A549 (cell line): Measurements from ENCODE around the gene TSPAN4.

Experiments
- CEBPB ChIP-seq, 2 experiments: fragments of >200 bp in 1 of 2; sonication (Bioruptor Twin) in 1 of 2; formaldehyde crosslinking in 1 of 2; IDR thresholded peaks; 2 replicates each; pipeline ENCODE4 v1.6.1; 2012 to 2016
- EP300 ChIP-seq, 2 experiments: fragments of >200 bp; sonication (Bioruptor Twin); formaldehyde crosslinking; IDR thresholded peaks; 2 replicates in 1 of 2; 3 replicates in 1 of 2; pipeline ENCODE4 v1.6.1; 2016 to 2017
- MAFK ChIP-seq: fragments of 450-650 bp; IDR thresholded peaks from 2 replicates; pipeline ENCODE4 v1.6.1; 2014; ENCODE audit not compliant: partially characterized antibody
- MAZ ChIP-seq: fragments of 150-350 bp; IDR thresholded peaks from 2 replicates; pipeline ENCODE4 v1.6.1; 2014; ENCODE audit warnings: antibody characterized with exemption, low read depth, low read length, borderline replicate concordance
- POLR2A ChIP-seq: IDR thresholded peaks from 2 replicates; pipeline ENCODE4 v1.6.1; 2012; ENCODE audit warnings: mild to moderate bottlenecking, low read length
- SREBF2 ChIP-seq: fragments of 450-650 bp; IDR thresholded peaks from 2 replicates; pipeline ENCODE4 v1.6.1; 2014; ENCODE audit warnings: mild to moderate bottlenecking, moderate library complexity
- USF2 ChIP-seq: fragments of 450-650 bp; IDR thresholded peaks from 2 replicates; pipeline ENCODE4 v1.6.1; 2014; ENCODE audit warnings: antibody characterized with exemption
- TF ChIP-seq, protein P1 (sequence below): fragments of >200 bp; sonication (Bioruptor Twin); formaldehyde crosslinking; IDR thresholded peaks from 3 replicates; pipeline ENCODE4 v1.5.1; 2016
- TF ChIP-seq, protein P2 (sequence below): fragments of 250-450 bp; sonication (Bioruptor Pico); IDR thresholded peaks from 2 replicates; pipeline ENCODE4 v1.5.0; 2020; ENCODE audit warnings: low read depth, mild to moderate bottlenecking, moderate library complexity
- TF ChIP-seq, protein P3 (sequence below): IDR thresholded peaks from 2 replicates; pipeline ENCODE4 v1.6.1; 2012

- TF ChIP-seq, protein P1, sequence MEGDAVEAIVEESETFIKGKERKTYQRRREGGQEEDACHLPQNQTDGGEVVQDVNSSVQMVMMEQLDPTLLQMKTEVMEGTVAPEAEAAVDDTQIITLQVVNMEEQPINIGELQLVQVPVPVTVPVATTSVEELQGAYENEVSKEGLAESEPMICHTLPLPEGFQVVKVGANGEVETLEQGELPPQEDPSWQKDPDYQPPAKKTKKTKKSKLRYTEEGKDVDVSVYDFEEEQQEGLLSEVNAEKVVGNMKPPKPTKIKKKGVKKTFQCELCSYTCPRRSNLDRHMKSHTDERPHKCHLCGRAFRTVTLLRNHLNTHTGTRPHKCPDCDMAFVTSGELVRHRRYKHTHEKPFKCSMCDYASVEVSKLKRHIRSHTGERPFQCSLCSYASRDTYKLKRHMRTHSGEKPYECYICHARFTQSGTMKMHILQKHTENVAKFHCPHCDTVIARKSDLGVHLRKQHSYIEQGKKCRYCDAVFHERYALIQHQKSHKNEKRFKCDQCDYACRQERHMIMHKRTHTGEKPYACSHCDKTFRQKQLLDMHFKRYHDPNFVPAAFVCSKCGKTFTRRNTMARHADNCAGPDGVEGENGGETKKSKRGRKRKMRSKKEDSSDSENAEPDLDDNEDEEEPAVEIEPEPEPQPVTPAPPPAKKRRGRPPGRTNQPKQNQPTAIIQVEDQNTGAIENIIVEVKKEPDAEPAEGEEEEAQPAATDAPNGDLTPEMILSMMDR: no peak
- no peak for TF ChIP-seq USF2
- TF ChIP-seq, protein P2, sequence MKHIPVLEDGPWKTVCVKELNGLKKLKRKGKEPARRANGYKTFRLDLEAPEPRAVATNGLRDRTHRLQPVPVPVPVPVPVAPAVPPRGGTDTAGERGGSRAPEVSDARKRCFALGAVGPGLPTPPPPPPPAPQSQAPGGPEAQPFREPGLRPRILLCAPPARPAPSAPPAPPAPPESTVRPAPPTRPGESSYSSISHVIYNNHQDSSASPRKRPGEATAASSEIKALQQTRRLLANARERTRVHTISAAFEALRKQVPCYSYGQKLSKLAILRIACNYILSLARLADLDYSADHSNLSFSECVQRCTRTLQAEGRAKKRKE (CRISPR knock-in tag): no peak
- no peak for TF ChIP-seq MAZ
- TF ChIP-seq, protein P3, sequence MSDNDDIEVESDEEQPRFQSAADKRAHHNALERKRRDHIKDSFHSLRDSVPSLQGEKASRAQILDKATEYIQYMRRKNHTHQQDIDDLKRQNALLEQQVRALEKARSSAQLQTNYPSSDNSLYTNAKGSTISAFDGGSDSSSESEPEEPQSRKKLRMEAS: no peak
- TF ChIP-seq EP300 (IDR thresholded peaks at IDR 0.05): no peak
- no peak for TF ChIP-seq CEBPB (IDR thresholded peaks at IDR 0.05)
- no peak for TF ChIP-seq POLR2A
- no peak for TF ChIP-seq MAFK
- no peak for TF ChIP-seq SREBF2
Measured at GRCh38 chr11:856397-856796, 13.7 kb downstream of the TSPAN4 start.
